ENCODE data around the gene VPS4A. TPM values are rescaled to one million over a fixed set of nuclear protein-coding genes. Genes with fewer than 3 reads are reported as not detected.

VPS4A gene
- total RNA-seq, 1 donor from 2014 or later: 28.9 TPM

DNA sequence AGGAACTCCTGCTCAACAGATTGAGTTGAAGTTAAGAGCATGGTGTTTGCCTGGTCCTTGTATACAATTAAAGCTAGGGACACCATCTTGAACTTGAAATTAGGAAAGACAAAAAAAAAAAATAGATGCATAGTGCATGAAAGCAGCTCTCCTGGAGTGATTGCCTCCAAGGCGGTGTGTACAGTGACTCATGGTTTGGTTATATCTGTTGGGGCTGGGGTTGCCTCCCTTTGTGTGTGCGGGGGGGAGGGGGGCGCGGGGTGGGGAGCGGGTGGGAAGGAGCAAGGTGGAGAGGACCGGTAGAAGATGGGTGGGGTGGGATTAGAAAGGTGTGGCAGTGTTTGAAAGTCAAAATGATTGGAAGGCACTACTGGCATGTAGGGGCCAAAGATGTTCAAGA, 37.1 kb downstream of the VPS4A start:
- DNase-seq (ENCODE audit: low read depth) (no peak), FAIRE-seq (no peak)
- H3K4me3 Mint-ChIP-seq (ENCODE audit: unreplicated experiment): no peak overlapping the region
- H4K20me1 ChIP-seq (ENCODE audit: insufficient read depth, low read length): no peaks in the 10 kb centered on the region
- no peaks in the 10 kb centered on the region for H3K4me1 ChIP-seq (ENCODE audit: insufficient read depth, low read length)
- no peaks in the 10 kb centered on the region for H3K27me3 Mint-ChIP-seq (ENCODE audit: low read depth, unreplicated experiment)
- TF ChIP-seq, protein P1, sequence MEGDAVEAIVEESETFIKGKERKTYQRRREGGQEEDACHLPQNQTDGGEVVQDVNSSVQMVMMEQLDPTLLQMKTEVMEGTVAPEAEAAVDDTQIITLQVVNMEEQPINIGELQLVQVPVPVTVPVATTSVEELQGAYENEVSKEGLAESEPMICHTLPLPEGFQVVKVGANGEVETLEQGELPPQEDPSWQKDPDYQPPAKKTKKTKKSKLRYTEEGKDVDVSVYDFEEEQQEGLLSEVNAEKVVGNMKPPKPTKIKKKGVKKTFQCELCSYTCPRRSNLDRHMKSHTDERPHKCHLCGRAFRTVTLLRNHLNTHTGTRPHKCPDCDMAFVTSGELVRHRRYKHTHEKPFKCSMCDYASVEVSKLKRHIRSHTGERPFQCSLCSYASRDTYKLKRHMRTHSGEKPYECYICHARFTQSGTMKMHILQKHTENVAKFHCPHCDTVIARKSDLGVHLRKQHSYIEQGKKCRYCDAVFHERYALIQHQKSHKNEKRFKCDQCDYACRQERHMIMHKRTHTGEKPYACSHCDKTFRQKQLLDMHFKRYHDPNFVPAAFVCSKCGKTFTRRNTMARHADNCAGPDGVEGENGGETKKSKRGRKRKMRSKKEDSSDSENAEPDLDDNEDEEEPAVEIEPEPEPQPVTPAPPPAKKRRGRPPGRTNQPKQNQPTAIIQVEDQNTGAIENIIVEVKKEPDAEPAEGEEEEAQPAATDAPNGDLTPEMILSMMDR (IDR thresholded peaks at IDR 0.05; ENCODE audit: insufficient read depth, low read depth, low read length): no peak
- no peak for TF ChIP-seq EZH2 (IDR thresholded peaks at IDR 0.05; ENCODE audit: insufficient read depth, low read length)
- peaks cover 3% of the 10 kb centered on the region for H3K36me3 Mint-ChIP-seq (ENCODE audit: low read depth, unreplicated experiment)
- peaks cover 4% of the 10 kb centered on the region for H3K79me2 ChIP-seq (ENCODE audit: insufficient read depth, low read length)
- H3K27ac Mint-ChIP-seq (ENCODE audit: unreplicated experiment): no peak overlapping the region
- H2AFZ ChIP-seq (ENCODE audit: low read depth, low read length): no peak overlapping the region
- H3K36me3 ChIP-seq (ENCODE audit: insufficient read depth, low read length): peaks cover 10% of the 10 kb centered on the region
- H3K27ac ChIP-seq (ENCODE audit: low read depth, low read length): no peak overlapping the region
- H3K4me1 Mint-ChIP-seq (ENCODE audit: low read depth, unreplicated experiment): no peaks in the 10 kb centered on the region
- no peaks in the 10 kb centered on the region for H3K27me3 ChIP-seq (ENCODE audit: insufficient read depth, low read length)
- H3K9me3 Mint-ChIP-seq (ENCODE audit: unreplicated experiment): no peaks in the 10 kb centered on the region
- H3K4me3 ChIP-seq (ENCODE audit: insufficient read depth, low read depth, low read length): no peak overlapping the region
- no peaks in the 10 kb centered on the region for H3K9me3 ChIP-seq (ENCODE audit: insufficient read depth, low read depth, low read length)
- no peak overlapping the region for H3K4me2 ChIP-seq (ENCODE audit: low read length)
- no peak overlapping the region for H3K9ac ChIP-seq (ENCODE audit: low read length)

DNA sequence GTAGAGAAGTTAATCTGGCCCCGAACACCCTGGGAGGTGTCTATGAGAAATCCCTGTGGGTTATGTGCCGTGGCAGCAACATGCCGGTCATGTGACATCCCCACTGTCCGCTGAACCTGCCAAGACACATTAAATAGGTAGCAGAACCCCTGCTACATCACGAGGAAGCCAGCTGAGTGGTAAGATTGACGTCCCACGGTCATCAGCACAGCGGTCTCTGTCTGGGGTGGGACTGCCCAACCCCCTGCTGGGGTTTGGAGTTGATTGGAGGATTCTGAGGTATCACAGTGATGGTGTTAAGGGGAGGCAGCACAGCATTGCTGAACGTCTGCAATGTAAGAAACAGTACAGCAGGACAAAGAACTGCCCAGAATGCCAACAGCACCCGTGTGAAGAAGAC, 38.4 kb downstream of the VPS4A start:
- H3K27ac ChIP-seq (ENCODE audit: low read depth, low read length): no peak overlapping the region
- no peaks in the 10 kb centered on the region for H3K9me3 ChIP-seq (ENCODE audit: insufficient read depth, low read depth, low read length)
- H3K9me3 Mint-ChIP-seq (ENCODE audit: unreplicated experiment): no peaks in the 10 kb centered on the region
- H3K4me1 Mint-ChIP-seq (ENCODE audit: low read depth, unreplicated experiment): no peaks in the 10 kb centered on the region
- no peaks in the 10 kb centered on the region for H3K36me3 ChIP-seq (ENCODE audit: insufficient read depth, low read length)
- no peak overlapping the region for H2AFZ ChIP-seq (ENCODE audit: low read depth, low read length)
- FAIRE-seq (no peak), DNase-seq (ENCODE audit: low read depth) (no peak)
- no peaks in the 10 kb centered on the region for H3K79me2 ChIP-seq (ENCODE audit: insufficient read depth, low read length)
- no peak overlapping the region for H3K4me2 ChIP-seq (ENCODE audit: low read length)
- peaks cover 3% of the 10 kb centered on the region for H3K36me3 Mint-ChIP-seq (ENCODE audit: low read depth, unreplicated experiment)
- H3K4me3 ChIP-seq (ENCODE audit: insufficient read depth, low read depth, low read length): no peak overlapping the region
- no peaks in the 10 kb centered on the region for H3K27me3 Mint-ChIP-seq (ENCODE audit: low read depth, unreplicated experiment)
- H3K4me3 Mint-ChIP-seq (ENCODE audit: unreplicated experiment): no peak overlapping the region
- no peaks in the 10 kb centered on the region for H3K4me1 ChIP-seq (ENCODE audit: insufficient read depth, low read length)
- no peaks in the 10 kb centered on the region for H4K20me1 ChIP-seq (ENCODE audit: insufficient read depth, low read length)
- no peak for TF ChIP-seq EZH2 (IDR thresholded peaks at IDR 0.05; ENCODE audit: insufficient read depth, low read length)
- TF ChIP-seq, protein P1 (IDR thresholded peaks at IDR 0.05; ENCODE audit: insufficient read depth, low read depth, low read length): no peak
- no peaks in the 10 kb centered on the region for H3K27me3 ChIP-seq (ENCODE audit: insufficient read depth, low read length)
- no peak overlapping the region for H3K27ac Mint-ChIP-seq (ENCODE audit: unreplicated experiment)
- H3K9ac ChIP-seq (ENCODE audit: low read length): no peak overlapping the region

DNA sequence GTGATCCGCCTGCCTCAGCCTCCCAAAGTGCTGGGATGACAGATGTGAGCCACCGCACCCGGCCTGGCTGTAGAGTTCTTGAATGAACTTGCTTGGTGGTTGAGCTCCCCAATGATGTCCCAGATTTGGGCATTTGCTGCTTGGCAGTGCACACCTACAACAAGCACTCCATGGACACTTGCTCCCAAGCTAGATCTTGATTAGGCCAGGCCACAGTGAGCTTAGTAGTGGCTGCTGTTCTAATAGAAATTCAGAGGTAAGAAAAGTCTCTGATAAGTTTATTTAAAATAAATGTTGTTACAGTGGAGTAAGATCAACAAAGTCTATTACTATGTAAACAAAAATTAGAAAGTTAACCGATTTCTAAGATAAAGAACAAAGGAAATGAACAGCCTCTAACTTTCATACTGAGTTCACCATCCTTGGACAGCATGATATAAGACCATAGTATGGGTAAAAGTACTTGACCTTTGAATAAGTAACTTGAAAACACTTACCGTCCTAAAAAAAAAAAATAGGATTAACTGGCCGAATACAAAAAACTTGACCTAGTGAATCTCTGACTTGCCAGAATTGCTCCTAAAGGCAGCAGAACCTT, 39.5 kb downstream of the VPS4A start:
- Mint-ChIP-seq H3K36me3 (ENCODE audit: low read depth, unreplicated experiment) (peaks cover 5% of the 10 kb centered on the region), H3K9me3 (ENCODE audit: unreplicated experiment) (no peaks in the 10 kb centered on the region), H3K4me3 (ENCODE audit: unreplicated experiment) (no peak overlapping the region), H3K27me3 (ENCODE audit: low read depth, unreplicated experiment) (no peaks in the 10 kb centered on the region), H3K27ac (ENCODE audit: unreplicated experiment) (no peak overlapping the region), H3K4me1 (ENCODE audit: low read depth, unreplicated experiment) (no peaks in the 10 kb centered on the region)
- TF ChIP-seq, protein P1 (IDR thresholded peaks at IDR 0.05; ENCODE audit: insufficient read depth, low read depth, low read length): no peak
- TF ChIP-seq EZH2 (IDR thresholded peaks at IDR 0.05; ENCODE audit: insufficient read depth, low read length): no peak
- H3K4me3 ChIP-seq (ENCODE audit: insufficient read depth, low read depth, low read length): no peak overlapping the region
- no peaks in the 10 kb centered on the region for H3K27me3 ChIP-seq (ENCODE audit: insufficient read depth, low read length)
- H3K4me1 ChIP-seq (ENCODE audit: insufficient read depth, low read length): no peaks in the 10 kb centered on the region
- H3K27ac ChIP-seq (ENCODE audit: low read depth, low read length): no peak overlapping the region
- H3K36me3 ChIP-seq (ENCODE audit: insufficient read depth, low read length): peaks cover 3% of the 10 kb centered on the region
- no peak overlapping the region for H3K9ac ChIP-seq (ENCODE audit: low read length)
- no peak for DNase-seq (ENCODE audit: low read depth)
- H3K79me2 ChIP-seq (ENCODE audit: insufficient read depth, low read length): no peaks in the 10 kb centered on the region
- FAIRE-seq: no peak
- no peak overlapping the region for H2AFZ ChIP-seq (ENCODE audit: low read depth, low read length)
- H4K20me1 ChIP-seq (ENCODE audit: insufficient read depth, low read length): no peaks in the 10 kb centered on the region
- H3K4me2 ChIP-seq (ENCODE audit: low read length): no peak overlapping the region
- no peaks in the 10 kb centered on the region for H3K9me3 ChIP-seq (ENCODE audit: insufficient read depth, low read depth, low read length)

All from astrocyte (in vitro differentiated cells and primary cell).